Loucy (cell line): ENCODE measurements around the gene DNMBP.
A peak's percentile ranks its signal among the peaks of the same experiment; 100 is the strongest.
"Not testable (repeated sequence)": the region's sequence is repeated elsewhere in the genome, so short reads cannot be mapped to it uniquely, and the experiment has no call there.

Experiments
- H2AFZ ChIP-seq: fragments of 200-600 bp; sonication (generic); 2 replicates; pipeline ENCODE4 v1.6.0; 2016; ENCODE audit warnings: antibody characterized with exemption, mild to moderate bottlenecking, low read length, moderate library complexity
- H3F3A ChIP-seq: fragments of 200-600 bp; 2 replicates; pipeline ENCODE4 v1.6.0; 2016; ENCODE audit warnings: antibody characterized with exemption, low read depth, mild to moderate bottlenecking
- H3K27me3 ChIP-seq: fragments of 200-600 bp; sonication (generic); 2 replicates; pipeline ENCODE4 v1.6.1; 2014; ENCODE audit warnings: low read length, mild to moderate bottlenecking; ENCODE audit not compliant: insufficient read depth, poor library complexity, severe bottlenecking
- H3K36me3 ChIP-seq: fragments of 200-600 bp; sonication (generic); 2 replicates; pipeline ENCODE4 v1.6.1; 2016; ENCODE audit warnings: low read length; ENCODE audit not compliant: insufficient read depth
- H3K4me1 ChIP-seq: fragments of 200-600 bp; sonication (generic); 2 replicates; pipeline ENCODE4 v1.5.1; 2014; ENCODE audit warnings: low read length, mild to moderate bottlenecking; ENCODE audit not compliant: insufficient read depth, poor library complexity, severe bottlenecking
- H3K4me2 ChIP-seq: fragments of 200-600 bp; sonication (generic); 2 replicates; pipeline ENCODE4 v1.6.0; 2014; ENCODE audit warnings: antibody characterized with exemption, low read length, low read depth, mild to moderate bottlenecking; ENCODE audit not compliant: poor library complexity, severe bottlenecking
- H3K4me3 ChIP-seq: fragments of 200-600 bp; sonication (generic); 2 replicates; pipeline ENCODE4 v1.5.1; 2014; ENCODE audit warnings: low read length, mild to moderate bottlenecking, mixed read lengths; ENCODE audit not compliant: poor library complexity, severe bottlenecking
- H3K79me2 ChIP-seq: fragments of 200-600 bp; sonication (generic); 2 replicates; pipeline ENCODE4 v1.6.1; 2014; ENCODE audit warnings: low read length; ENCODE audit not compliant: insufficient read depth
- H3K9ac ChIP-seq: fragments of 200-600 bp; sonication (generic); 2 replicates; pipeline ENCODE4 v1.6.0; 2014; ENCODE audit warnings: mild to moderate bottlenecking, low read depth, low read length, moderate library complexity; ENCODE audit not compliant: poor library complexity, severe bottlenecking
- H3K9me2 ChIP-seq: fragments of 200-600 bp; sonication (generic); replicated peaks from 2 replicates; pipeline ENCODE4 v1.6.1; 2016; ENCODE audit warnings: low read depth, low read length, mixed read lengths
- H3K9me3 ChIP-seq: fragments of 200-600 bp; sonication (generic); 2 replicates; pipeline ENCODE4 v1.6.1; 2014; ENCODE audit warnings: mild to moderate bottlenecking, antibody characterized with exemption, low read length, low read depth; ENCODE audit not compliant: insufficient read depth
- H4K20me1 ChIP-seq: fragments of 200-600 bp; sonication (generic); 2 replicates; pipeline ENCODE4 v1.6.0; 2014; ENCODE audit warnings: antibody characterized with exemption, low read length, mild to moderate bottlenecking; ENCODE audit not compliant: insufficient read depth, poor library complexity, severe bottlenecking
- EZH2phosphoT487 ChIP-seq: fragments of 200-600 bp; IDR thresholded peaks from 2 replicates; pipeline ENCODE4 v1.6.1; 2018; ENCODE audit warnings: antibody characterized with exemption, mild to moderate bottlenecking, moderate library complexity, borderline replicate concordance
- TF ChIP-seq, protein P1 (sequence below): fragments of 200-600 bp; sonication (generic); conservative IDR thresholded peaks from 2 replicates; pipeline ENCODE4 v1.5.1; 2014; ENCODE audit warnings: mild to moderate bottlenecking, antibody characterized with exemption, low read length

DNMBP gene

GRCh38 chr10:99993701-99994689 is 15.8 kb downstream of the DNMBP start:
- Histone ChIP-seq H4K20me1 (no peaks in the 10 kb centered on the region), H3K4me3 (peak overlapping the region; percentile 38), H3K9ac (no peak overlapping the region), H3K27me3 (no peaks in the 10 kb centered on the region), H2AFZ (no peak overlapping the region), H3K4me2 (peak overlapping the region; percentile 55), H3K9me3 (no peaks in the 10 kb centered on the region), H3K36me3 (no peaks in the 10 kb centered on the region), H3K4me1 (peaks cover 13% of the 10 kb centered on the region), H3K9me2 (no peaks in the 10 kb centered on the region), H3K79me2 (no peaks in the 10 kb centered on the region), H3F3A (no peaks in the 10 kb centered on the region)
- TF ChIP-seq, protein P1, sequence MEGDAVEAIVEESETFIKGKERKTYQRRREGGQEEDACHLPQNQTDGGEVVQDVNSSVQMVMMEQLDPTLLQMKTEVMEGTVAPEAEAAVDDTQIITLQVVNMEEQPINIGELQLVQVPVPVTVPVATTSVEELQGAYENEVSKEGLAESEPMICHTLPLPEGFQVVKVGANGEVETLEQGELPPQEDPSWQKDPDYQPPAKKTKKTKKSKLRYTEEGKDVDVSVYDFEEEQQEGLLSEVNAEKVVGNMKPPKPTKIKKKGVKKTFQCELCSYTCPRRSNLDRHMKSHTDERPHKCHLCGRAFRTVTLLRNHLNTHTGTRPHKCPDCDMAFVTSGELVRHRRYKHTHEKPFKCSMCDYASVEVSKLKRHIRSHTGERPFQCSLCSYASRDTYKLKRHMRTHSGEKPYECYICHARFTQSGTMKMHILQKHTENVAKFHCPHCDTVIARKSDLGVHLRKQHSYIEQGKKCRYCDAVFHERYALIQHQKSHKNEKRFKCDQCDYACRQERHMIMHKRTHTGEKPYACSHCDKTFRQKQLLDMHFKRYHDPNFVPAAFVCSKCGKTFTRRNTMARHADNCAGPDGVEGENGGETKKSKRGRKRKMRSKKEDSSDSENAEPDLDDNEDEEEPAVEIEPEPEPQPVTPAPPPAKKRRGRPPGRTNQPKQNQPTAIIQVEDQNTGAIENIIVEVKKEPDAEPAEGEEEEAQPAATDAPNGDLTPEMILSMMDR: no peak
- no peak for TF ChIP-seq EZH2phosphoT487

DNA sequence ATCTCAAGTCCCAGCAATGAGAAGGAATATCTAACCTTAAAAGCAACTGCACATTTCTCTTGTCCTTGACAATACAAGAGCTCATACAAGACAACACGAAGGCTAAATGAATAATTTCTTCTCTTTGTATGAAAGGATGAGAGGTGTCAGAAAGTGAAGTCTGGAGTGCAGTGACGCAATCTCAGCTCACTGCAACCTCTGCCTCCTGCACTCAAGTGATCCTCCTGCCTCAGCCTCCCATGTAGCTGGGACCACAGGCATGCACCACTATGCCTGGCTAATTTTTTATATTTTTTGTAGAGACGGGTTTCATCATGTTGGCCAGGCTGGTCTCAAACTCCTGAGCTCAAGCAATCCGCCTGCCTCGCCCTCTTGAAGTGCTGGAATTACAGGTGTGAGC is 24.1 kb downstream of the DNMBP start:
- not testable (repeated sequence) for H2AFZ ChIP-seq, H4K20me1 ChIP-seq, H3F3A ChIP-seq, H3K4me3 ChIP-seq, H3K4me1 ChIP-seq, H3K9ac ChIP-seq, H3K4me2 ChIP-seq, H3K27me3 ChIP-seq, H3K9me2 ChIP-seq, H3K36me3 ChIP-seq, H3K9me3 ChIP-seq, H3K79me2 ChIP-seq

DNA sequence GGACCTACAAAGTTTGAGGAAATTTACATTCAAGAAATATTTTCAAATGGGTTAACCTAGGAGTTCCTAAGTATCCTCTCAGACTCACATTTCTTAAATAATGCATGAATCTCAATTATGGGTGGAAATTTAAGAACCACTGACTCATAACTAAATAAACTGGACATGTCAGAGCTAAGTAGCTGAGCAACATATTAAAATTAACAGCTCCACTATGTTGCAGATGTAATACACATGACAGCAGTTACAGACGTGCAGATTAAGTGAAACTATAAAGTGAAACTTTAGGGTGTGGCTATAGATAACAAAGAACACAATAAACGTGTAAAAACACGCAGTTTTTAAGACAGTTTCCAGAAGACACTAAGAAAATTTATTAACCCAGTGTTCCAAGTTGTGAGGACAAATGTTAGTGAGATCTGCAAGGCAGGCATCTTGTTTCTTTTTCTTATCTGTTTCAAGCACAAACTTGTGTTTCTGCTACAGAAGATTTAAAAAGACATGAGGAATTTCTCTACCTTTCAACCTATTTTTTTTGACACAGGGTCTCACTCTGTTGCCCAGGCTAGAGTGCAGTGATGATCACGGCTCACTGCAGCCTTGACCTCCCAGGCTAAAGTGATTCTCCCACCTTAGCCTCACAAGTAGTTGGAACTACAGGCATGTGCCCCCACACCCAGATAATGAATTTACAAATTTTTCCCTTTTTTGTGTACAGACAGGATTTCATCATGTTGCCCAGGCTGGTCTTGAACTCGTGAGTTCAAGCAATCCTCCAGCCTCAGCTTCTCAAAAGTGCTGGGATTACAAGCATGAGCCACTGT is 25.3 kb downstream of the DNMBP start:
- no peak overlapping the region for H3K4me3 ChIP-seq

More for the DNA sequence above, 25.3 kb downstream of the DNMBP start:
- no peaks in the 10 kb centered on the region for H3K4me1 ChIP-seq
- no peak overlapping the region for H2AFZ ChIP-seq
- TF ChIP-seq, protein P1: no peak
- no peak for TF ChIP-seq EZH2phosphoT487
- no peaks in the 10 kb centered on the region for H3F3A ChIP-seq
- H3K9me2 ChIP-seq: no peaks in the 10 kb centered on the region
- no peaks in the 10 kb centered on the region for H3K36me3 ChIP-seq
- no peaks in the 10 kb centered on the region for H3K79me2 ChIP-seq
- no peak overlapping the region for H3K4me2 ChIP-seq
- H3K9me3 ChIP-seq: no peaks in the 10 kb centered on the region
- no peak overlapping the region for H3K9ac ChIP-seq
- no peaks in the 10 kb centered on the region for H4K20me1 ChIP-seq
- no peaks in the 10 kb centered on the region for H3K27me3 ChIP-seq
